Measurements from ENCODE around the gene BTBD2. TPM values are rescaled to one million over a fixed set of nuclear protein-coding genes. Genes with fewer than 3 reads are reported as not detected.

The BTBD2 gene
- 76.9 and 79.4 TPM in 2 replicates for total RNA-seq

GRCh38 chr19:2015608-2015950, at the start of gene BTBD2:
TSS of gene BTBD2 (minus strand) at chr19:2015714. CDS start at chr19:2015703, 11 bp downstream.

DNA sequence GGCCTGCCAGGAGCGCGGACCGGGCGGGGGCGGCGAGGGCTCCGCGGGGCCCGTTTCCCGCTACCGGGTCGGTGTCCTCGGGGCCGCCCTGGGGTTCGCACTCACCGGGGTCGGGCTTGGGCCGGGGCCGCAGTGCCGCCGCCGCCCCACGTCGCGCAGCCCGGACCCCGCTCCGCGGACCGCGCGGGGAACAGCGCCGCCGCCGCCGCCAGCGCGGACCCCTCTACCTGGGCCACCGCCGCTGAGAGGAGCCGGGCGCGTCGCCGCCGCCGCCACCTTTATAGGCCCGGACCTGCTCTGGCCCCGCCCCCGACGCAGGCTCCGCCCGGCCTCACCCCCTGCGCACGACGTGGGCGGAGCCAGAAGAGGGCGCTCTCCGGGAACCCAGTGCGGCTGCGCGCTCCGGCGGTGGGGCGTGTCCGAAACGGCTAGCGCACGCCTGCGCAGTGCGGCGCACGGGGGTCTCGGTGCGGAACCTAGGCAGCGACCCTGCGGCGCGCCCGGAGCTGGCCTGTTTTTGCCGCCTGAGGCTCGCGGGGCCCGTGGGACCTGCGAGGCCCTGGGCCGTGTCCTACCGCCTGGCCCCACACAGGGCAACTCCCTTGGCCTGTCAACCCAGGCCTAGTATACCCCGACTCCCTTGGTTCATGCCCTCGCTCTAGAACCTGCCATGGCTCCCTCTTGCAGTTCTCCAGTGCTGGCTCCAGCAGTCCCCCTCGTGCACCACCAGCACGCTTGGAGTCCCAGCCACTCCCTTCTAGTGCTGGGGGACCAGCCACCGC, 35.7 kb upstream of the BTBD2 start, which contains the start of gene MKNK2:
MKNK2 (minus strand) TSS at position 254 of the 782 bp plus-strand sequence. CDS start 393 bp downstream, outside the sequence.

DNA sequence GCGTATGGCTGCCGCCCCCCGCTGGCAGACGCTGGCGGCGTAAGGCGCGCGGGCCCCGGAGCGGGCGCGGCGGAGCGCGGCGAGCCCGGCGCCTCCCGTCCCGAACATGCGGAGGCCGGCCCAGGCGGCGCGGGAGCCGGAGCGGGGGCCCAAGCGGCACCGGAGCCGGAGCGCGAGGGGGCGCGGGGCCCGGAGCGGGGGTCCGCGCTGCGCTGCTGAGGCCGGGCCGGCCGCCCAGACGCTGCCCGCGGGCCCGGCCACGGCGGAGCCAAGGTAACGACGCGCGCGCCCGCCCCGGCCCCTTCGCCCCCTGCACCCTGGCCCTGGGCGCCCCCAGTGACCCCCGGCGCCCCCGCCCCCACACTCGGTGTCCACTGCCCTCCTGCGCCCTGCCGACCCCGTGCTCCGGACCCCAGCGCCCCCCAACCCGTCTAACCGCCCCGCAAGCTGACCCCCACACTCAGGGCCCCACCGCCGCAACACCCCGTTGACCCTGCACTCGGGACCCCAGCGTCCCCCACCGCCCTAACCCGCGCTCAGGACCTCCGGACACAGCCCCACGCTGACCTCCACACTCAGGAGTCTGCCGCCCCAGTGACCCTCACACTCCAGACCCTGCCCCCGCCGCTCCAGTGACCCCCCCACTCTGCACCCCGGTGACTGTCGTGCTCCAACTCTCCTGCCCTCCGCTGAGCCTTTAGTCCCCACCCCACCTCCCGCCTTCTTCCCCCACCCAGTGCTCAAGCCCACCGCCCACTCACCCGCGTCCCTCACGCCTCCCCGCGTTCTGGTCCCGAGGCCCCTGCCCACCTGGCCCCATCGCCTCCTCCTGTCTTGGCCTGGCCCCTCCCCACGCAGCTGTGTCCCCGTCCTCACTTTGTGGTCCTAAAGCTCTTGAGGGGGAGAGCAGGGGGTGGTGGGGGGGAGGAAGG, 74.1 kb downstream of the BTBD2 start, which contains the start of gene CSNK1G2:
CSNK1G2 (plus strand) TSS at position 27 of the 932 bp plus-strand sequence. CDS start 28,601 bp downstream, outside the sequence.

Other genes starting within 250 kb of the BTBD2 start
- 0.97 and 1.1 TPM in 2 replicates for gene ATP8B3, start 203.4 kb downstream of the BTBD2 start, total RNA-seq
- 6.9 and 10.0 TPM in 2 replicates for gene REXO1, start 167.2 kb downstream of the BTBD2 start, total RNA-seq
- gene KLF16, start 152.1 kb downstream of the BTBD2 start, total RNA-seq: 11.8 and 16.8 TPM in 2 replicates
- 159 and 164 TPM in 2 replicates for gene ABHD17A, start 130.2 kb downstream of the BTBD2 start, total RNA-seq
- gene ADAT3, start 110.3 kb downstream of the BTBD2 start, total RNA-seq: 4.0 and 4.9 TPM in 2 replicates
- 87.3 and 162 TPM in 2 replicates for gene SCAMP4, start 110.3 kb downstream of the BTBD2 start, total RNA-seq
- 50.4 and 68.5 TPM in 2 replicates for gene CSNK1G2, start 74.5 kb downstream of the BTBD2 start, total RNA-seq
- 105 and 169 TPM in 2 replicates for gene MKNK2, start 35.5 kb upstream of the BTBD2 start, total RNA-seq
- gene MOB3A, start 80.6 kb upstream of the BTBD2 start, total RNA-seq: 44.1 and 46.2 TPM in 2 replicates
- gene IZUMO4, start 81.2 kb upstream of the BTBD2 start, total RNA-seq: 0.36 and 1.6 TPM in 2 replicates
- gene AP3D1, start 135.9 kb upstream of the BTBD2 start, total RNA-seq: 110 and 111 TPM in 2 replicates
- gene DOT1L, start 148.2 kb upstream of the BTBD2 start, total RNA-seq: 7.3 and 10.5 TPM in 2 replicates
- 48.3 and 67.2 TPM in 2 replicates for gene PLEKHJ1, start 220.6 kb upstream of the BTBD2 start, total RNA-seq
- 33.0 and 33.6 TPM in 2 replicates for gene SF3A2, start 221.1 kb upstream of the BTBD2 start, total RNA-seq
- gene AMH, start 233.6 kb upstream of the BTBD2 start, total RNA-seq: 0.32 TPM in 1 of 2 replicates, not detected in the other
- gene JSRP1, start 240.7 kb upstream of the BTBD2 start, total RNA-seq: not detected in 2 replicates